Erythroblast (primary cell): ENCODE results near the gene NDUFV3.
"Not testable (repeated sequence)": the region's sequence is repeated elsewhere in the genome, so short reads cannot be mapped to it uniquely, and the experiment has no call there.

ENCODE experiments used
- DNase-seq, 2 experiments: peaks; one replicate each; lab custom pipeline; 2025; lab: John Stamatoyannopoulos, UW
- GATA1 ChIP-seq: IDR thresholded peaks from 2 replicates; pipeline ENCODE4 v1.6.1; 2011; ENCODE audit warnings: low read depth, mild to moderate bottlenecking, control low read depth, low read length, moderate library complexity
- POLR2A ChIP-seq: IDR thresholded peaks from 2 replicates; pipeline ENCODE4 v1.6.1; 2011; ENCODE audit warnings: mild to moderate bottlenecking, low read length

The NDUFV3 gene

GRCh38 chr21:42861848-42862400 lies 31.2 kb upstream of the NDUFV3 start:
- TF ChIP-seq POLR2A (no peak), GATA1 (no peak)
- no peak for DNase-seq

- TF ChIP-seq POLR2A (no peak), GATA1 (no peak)
- no peak for DNase-seq
Measured at GRCh38 chr21:42862774-42863503, 30.2 kb upstream of the NDUFV3 start.

- TF ChIP-seq GATA1 = no peak
- TF ChIP-seq POLR2A = no peak
- DNase-seq = no peak
Measured at GRCh38 chr21:42863504-42863870, 29.6 kb upstream of the NDUFV3 start.

GRCh38 chr21:42864286-42864685 lies 28.8 kb upstream of the NDUFV3 start:
- no peak for DNase-seq
- TF ChIP-seq POLR2A (no peak), GATA1 (no peak)

- TF ChIP-seq POLR2A (no peak), GATA1 (no peak)
Measured at GRCh38 chr21:42864815-42865775, 28.0 kb upstream of the NDUFV3 start.

GRCh38 chr21:42865776-42866160 lies 27.3 kb upstream of the NDUFV3 start:
- no peak for DNase-seq
- no peak for TF ChIP-seq POLR2A
- TF ChIP-seq GATA1 = no peak

More at GRCh38 chr21:42864815-42865775, 28.0 kb upstream of the NDUFV3 start:
- DNase-seq = no peak

- TF ChIP-seq GATA1 (no peak), POLR2A (no peak)
- DNase-seq = no peak
Measured at GRCh38 chr21:42868196-42868595, 24.9 kb upstream of the NDUFV3 start.

- no peak for DNase-seq
- TF ChIP-seq GATA1 = no peak
Measured at GRCh38 chr21:42873096-42873495, 20.0 kb upstream of the NDUFV3 start.

GRCh38 chr21:42875811-42876210 lies 17.3 kb upstream of the NDUFV3 start:
- DNase-seq = not testable (repeated sequence)

- DNase-seq = no peak
- TF ChIP-seq POLR2A = no peak
- TF ChIP-seq GATA1 = no peak
Measured at GRCh38 chr21:42878678-42878992, 14.5 kb upstream of the NDUFV3 start.

- peak; percentile 98 to 99 for DNase-seq
- TF ChIP-seq POLR2A = peak; percentile 96
- no peak for TF ChIP-seq GATA1
Measured at GRCh38 chr21:42878993-42879787, 13.9 kb upstream of the NDUFV3 start, which contains the start of gene WDR4. Gene WDR4, minus strand, starts transcription at chr21:42879539. Its CDS starts 44 bp downstream, at chr21:42879495.

- DNase-seq = peak in 1 of 2 experiments; percentile 31
- TF ChIP-seq POLR2A (no peak), GATA1 (no peak)
Measured at GRCh38 chr21:42880352-42880751, 12.8 kb upstream of the NDUFV3 start.

- DNase-seq = no peak
- TF ChIP-seq GATA1 = no peak
- no peak for TF ChIP-seq POLR2A
Measured at GRCh38 chr21:42883921-42884320, 9.2 kb upstream of the NDUFV3 start.

GRCh38 chr21:42887326-42887725 lies 5.8 kb upstream of the NDUFV3 start:
- TF ChIP-seq POLR2A = no peak
- no peak for TF ChIP-seq GATA1
- no peak for DNase-seq
